IMR-90 (cell line): ENCODE results near the gene B3GALT6.

Experiments
- BHLHE40 ChIP-seq: fragments of 150-350 bp; IDR thresholded peaks from 2 replicates; pipeline ENCODE4 v1.6.1; 2016; ENCODE audit warnings: mild to moderate bottlenecking, low read depth, low read length
- CTCF ChIP-seq: conservative IDR thresholded peaks from 2 replicates; pipeline ENCODE4 v1.5.1; 2012; ENCODE audit warnings: mild to moderate bottlenecking, low read depth, low read length, improper control_type of control experiment
- FOS ChIP-seq: fragments of 150-350 bp; IDR thresholded peaks from 2 replicates; pipeline ENCODE4 v1.6.1; 2016; ENCODE audit warnings: low read depth, low read length
- MXI1 ChIP-seq: IDR thresholded peaks from 2 replicates; pipeline ENCODE4 v1.6.1; 2012; ENCODE audit warnings: low read depth, mild to moderate bottlenecking, low read length, moderate library complexity, borderline replicate concordance
- POLR2A ChIP-seq: IDR thresholded peaks from 2 replicates; pipeline ENCODE4 v1.6.1; 2012; ENCODE audit warnings: mild to moderate bottlenecking, low read depth, low read length
- RAD21 ChIP-seq: IDR thresholded peaks from 2 replicates; pipeline ENCODE4 v1.6.1; 2012; ENCODE audit warnings: low read length, improper control_type of control experiment
- RFX5 ChIP-seq: IDR thresholded peaks from 2 replicates; pipeline ENCODE4 v1.8.0; 2012; ENCODE audit warnings: low read depth, mild to moderate bottlenecking, low read length, moderate library complexity
- SMC3 ChIP-seq: fragments of 150-350 bp; IDR thresholded peaks from 2 replicates; pipeline ENCODE4 v1.6.1; 2016; ENCODE audit warnings: low read depth, mild to moderate bottlenecking, antibody characterized with exemption, low read length, moderate library complexity
- USF2 ChIP-seq: fragments of 150-350 bp; IDR thresholded peaks from 2 replicates; pipeline ENCODE4 v1.6.1; 2017; ENCODE audit warnings: mild to moderate bottlenecking, antibody characterized with exemption, low read length, low read depth

- TF ChIP-seq CTCF (no peak), RAD21 (no peak), RFX5 (no peak), POLR2A (no peak), USF2 (no peak), BHLHE40 (no peak), SMC3 (no peak), MXI1 (no peak), FOS (no peak)
Observed at GRCh38 chr1:1219341-1219740, 12.7 kb upstream of the B3GALT6 start.
